GM12878 (cell line): ENCODE results near the gene NDUFB1. TPM values are rescaled to one million over a fixed set of nuclear protein-coding genes. Genes with fewer than 3 reads are reported as not detected.

Source experiments
- CBX5 ChIP-seq: sonication (generic); IDR thresholded peaks from 2 replicates; pipeline ENCODE4 v1.6.1; 2016; ENCODE audit warnings: low read depth, moderate library complexity, mild to moderate bottlenecking, inconsistent platforms
- ELK1 ChIP-seq: IDR thresholded peaks from 2 replicates; pipeline ENCODE4 v1.6.1; 2012; ENCODE audit warnings: low read depth, low read length, improper control_type of control experiment
- FOXM1 ChIP-seq: IDR thresholded peaks from 2 replicates; pipeline ENCODE4 v1.6.1; 2012; ENCODE audit warnings: low read depth, mild to moderate bottlenecking, inconsistent platforms, low read length, moderate library complexity
- LARP7 ChIP-seq: fragments of 450-650 bp; IDR thresholded peaks from 2 replicates; pipeline ENCODE4 v1.6.1; 2017; ENCODE audit warnings: mild to moderate bottlenecking
- MEF2A ChIP-seq: IDR thresholded peaks from 2 replicates; pipeline ENCODE4 v1.6.1; 2011; ENCODE audit warnings: low read depth, mild to moderate bottlenecking, low read length, moderate library complexity; ENCODE audit not compliant: insufficient read depth
- NR2F1 ChIP-seq: fragments of 450-650 bp; conservative IDR thresholded peaks from 2 replicates; pipeline ENCODE4 v1.6.1; 2017; ENCODE audit warnings: mild to moderate bottlenecking
- SP1 ChIP-seq: IDR thresholded peaks from one replicate; pipeline ENCODE4 v1.6.1; 2011; ENCODE audit warnings: low read depth, low read length
- SUZ12 ChIP-seq: fragments of 200-600 bp; sonication (generic); IDR thresholded peaks from one replicate; pipeline ENCODE4 v1.6.1; 2018; ENCODE audit warnings: antibody characterized with exemption, mild to moderate bottlenecking; ENCODE audit not compliant: unreplicated experiment
- WRNIP1 ChIP-seq: IDR thresholded peaks from 2 replicates; pipeline ENCODE4 v1.6.1; 2011; ENCODE audit warnings: low read depth, low read length, improper control_type of control experiment, borderline replicate concordance
- ZNF592 ChIP-seq: fragments of 450-650 bp; IDR thresholded peaks from 2 replicates; pipeline ENCODE4 v1.6.1; 2017; ENCODE audit warnings: mild to moderate bottlenecking, moderate library complexity
- polyA plus RNA-seq, 11 experiments: library from polyadenylated mRNA; depleted of rRNA in 4 of 11; unstranded in 6 of 11; stranded (reverse) in 5 of 11; fragments of >200 nt; fragmentation: Nextera tagmentation in 4 of 11; fragmentation: Illumina TruSeq in 1 of 11; extraction: Ambion mirVana in 4 of 11; extraction: Trizol in 1 of 11; gene quantifications; 1 replicate in 1 of 11; 2 replicates in 10 of 11; pipeline versions ENCODE4 v1.2.1 to v1.2.3, GENCODE V29; 2011 to 2016; ENCODE audit warnings: inconsistent platforms in 2 of 11, missing spikeins in 2 of 11, low read depth in 1 of 11
- total RNA-seq, 4 experiments: library from RNA; depleted of rRNA in 3 of 4; stranded (reverse); fragments of >200 nt in 3 of 4; fragmentation: Illumina TruSeq in 1 of 4; extraction: Trizol in 1 of 4; gene quantifications; 2 replicates each; pipeline versions ENCODE4 v1.2.1 to v1.2.3, GENCODE V29; 2013 to 2021

Gene NDUFB1
- total and polyA plus RNA-seq, 10 of the 15 experiments (the other 5 are each of a cell fraction or from before 2014, with no cell fraction given), result 132 to 919 (median 561) TPM

GRCh38 chr14:92121207-92121669, 268 bp downstream of the NDUFB1 start (continued):
- TF ChIP-seq CBX5 (no peak), SP1 (no peak), NR2F1 (peak; percentile 76), ZNF592 (no peak), FOXM1 (no peak), LARP7 (no peak), WRNIP1 (no peak), MEF2A (no peak), SUZ12 (no peak), ELK1 (no peak)
